8988T (cell line): ENCODE data around the gene PDZRN4.

Source experiments
- DNase-seq: peaks from one replicate; pipeline ENCODE4 v3.0.0; 2011

Gene PDZRN4

GRCh38 chr12:41365653-41366171 lies 177.6 kb downstream of the PDZRN4 start:
- no peak for DNase-seq

DNA sequence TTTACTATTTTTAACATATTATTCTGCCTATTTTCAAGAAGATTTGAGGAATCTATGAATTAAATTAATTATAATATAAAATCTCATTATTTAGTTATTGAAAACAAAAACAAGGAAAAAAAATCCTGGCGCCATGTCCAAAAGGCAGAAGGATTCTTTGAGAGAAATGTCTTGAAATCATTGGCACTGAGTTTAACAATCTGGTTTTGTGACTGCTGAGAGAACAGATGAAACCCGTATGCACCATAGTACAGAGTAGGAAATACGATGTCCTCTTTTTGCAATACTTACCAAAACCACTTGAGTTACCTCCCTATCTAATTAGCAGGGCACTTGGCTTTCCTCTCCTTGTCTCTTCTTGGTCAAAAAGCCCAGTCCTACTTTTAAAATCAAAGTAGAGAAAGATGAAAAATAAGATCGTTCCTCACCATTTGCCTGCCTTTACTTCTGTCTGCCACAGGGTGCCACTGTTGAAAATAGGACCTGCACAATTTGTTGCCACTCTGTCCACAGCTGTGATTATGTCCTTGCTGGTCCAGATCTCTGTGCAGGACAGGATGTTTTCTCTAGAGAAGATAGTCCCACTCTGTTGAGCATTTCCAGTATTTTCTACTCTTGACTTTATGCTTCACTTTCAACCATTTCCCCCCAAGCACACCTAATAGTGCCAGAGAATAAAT lies 179.7 kb downstream of the PDZRN4 start:
- no peak for DNase-seq

- no peak for DNase-seq
These were observed 192.8 kb downstream of the PDZRN4 start for GRCh38 chr12:41380878-41381277.

DNA sequence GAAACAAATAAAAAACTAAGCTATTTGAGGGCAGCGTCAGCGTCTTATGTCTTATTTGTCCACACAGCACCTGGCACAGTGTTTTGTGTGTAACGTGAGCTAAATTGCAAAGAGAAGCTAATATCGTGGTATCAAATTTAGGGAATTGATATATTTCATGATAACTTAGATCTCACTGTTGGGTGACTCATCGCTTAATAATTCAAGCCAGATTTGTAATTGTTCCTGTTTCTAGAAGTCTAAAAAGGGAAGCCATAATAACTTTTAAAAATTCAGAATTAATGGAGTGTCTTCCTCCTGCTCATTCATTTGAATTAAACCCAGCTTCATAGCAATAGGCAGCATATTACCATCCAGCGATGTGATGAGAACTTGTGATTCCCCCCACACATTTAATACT lies 214.7 kb downstream of the PDZRN4 start:
- DNase-seq: no peak

DNA sequence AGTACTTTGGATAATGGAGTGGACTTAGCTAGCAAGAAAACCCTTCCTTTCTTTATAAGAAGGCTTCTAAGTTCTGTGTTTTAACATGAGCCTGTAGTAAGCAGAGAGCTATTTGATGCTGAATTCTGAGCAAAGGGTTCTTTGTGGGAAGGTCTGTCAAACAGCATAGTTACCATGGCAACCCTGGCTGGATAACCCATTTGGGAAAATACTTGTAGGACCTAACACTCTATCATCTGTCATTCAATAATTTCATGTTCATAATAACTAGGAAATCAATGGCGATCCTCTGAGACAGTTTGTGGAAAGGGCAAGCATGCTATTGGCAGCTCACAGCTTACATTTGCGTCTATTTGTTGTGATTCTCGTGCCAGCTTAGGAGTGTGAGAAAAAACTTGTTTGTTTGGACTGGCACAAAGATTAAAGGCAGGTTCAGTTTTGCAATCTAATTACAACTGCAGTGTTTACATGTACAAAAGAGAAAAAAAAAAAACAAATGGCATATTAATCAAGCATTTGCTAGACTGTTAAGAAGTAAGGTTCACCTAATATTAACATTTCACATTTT lies 219.2 kb downstream of the PDZRN4 start:
- DNase-seq: no peak

- no peak for DNase-seq
These were observed 221.5 kb downstream of the PDZRN4 start for GRCh38 chr12:41409628-41410027.

- no peak for DNase-seq
These were observed 230.5 kb downstream of the PDZRN4 start for GRCh38 chr12:41418586-41418985.

DNA sequence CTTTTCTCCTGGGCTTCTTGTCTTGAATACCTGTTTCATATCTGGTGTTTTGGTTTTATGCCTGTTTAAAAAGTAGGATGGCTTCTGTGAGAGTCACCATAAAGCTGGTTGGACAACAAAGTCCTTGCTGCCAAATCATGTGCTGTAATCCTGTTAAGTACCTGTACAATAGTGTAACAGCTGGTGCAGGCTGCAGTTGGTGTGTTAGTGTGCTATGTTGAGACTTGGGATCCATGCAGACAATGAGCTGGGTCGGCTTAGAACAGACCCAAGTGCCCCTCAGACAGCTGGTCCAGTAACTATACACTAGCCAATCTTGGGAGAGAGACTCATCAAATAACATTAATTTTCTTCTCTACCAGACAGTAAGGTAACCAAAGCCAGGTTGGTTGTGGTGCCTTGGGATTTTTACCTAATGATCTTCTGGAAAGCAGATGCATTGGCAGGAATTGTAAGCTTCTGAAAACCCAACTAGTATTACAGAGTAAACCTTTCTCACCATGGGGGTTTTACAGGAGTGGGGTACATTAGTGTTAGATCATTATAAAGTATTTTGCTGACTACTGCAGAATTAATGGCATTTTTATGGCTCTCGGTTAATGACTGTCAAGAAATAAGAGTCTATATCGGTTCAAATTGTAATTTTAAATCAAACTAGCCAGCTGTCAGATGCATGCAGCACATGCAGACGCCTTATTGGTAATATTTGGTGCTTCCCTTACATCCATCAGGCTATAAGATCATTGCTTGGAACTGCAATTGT lies 231.2 kb downstream of the PDZRN4 start:
- DNase-seq: no peak

- no peak for DNase-seq
These were observed 236.5 kb downstream of the PDZRN4 start for GRCh38 chr12:41424651-41425050.

DNA sequence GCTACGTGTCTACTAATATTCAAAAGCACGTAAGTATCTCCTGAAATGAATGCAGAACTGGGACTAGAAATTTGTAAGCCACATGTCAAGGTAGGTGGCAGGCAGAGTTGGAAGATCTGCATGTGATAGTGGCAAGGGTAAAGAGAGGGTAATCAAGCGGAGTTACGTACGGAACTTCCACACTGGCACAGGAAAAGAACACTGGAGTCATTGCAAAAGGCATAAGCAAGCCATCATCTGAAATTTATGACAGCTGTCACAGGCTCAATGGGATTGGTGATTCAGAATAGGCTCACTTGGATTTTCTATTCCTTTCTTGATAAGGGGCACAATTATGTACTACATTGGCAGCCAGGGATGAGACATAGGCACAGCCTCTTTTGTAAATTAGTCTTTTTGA lies 245.3 kb downstream of the PDZRN4 start:
- DNase-seq: no peak

- DNase-seq: no peak
These were observed 248.0 kb downstream of the PDZRN4 start for GRCh38 chr12:41436076-41436475.

DNA sequence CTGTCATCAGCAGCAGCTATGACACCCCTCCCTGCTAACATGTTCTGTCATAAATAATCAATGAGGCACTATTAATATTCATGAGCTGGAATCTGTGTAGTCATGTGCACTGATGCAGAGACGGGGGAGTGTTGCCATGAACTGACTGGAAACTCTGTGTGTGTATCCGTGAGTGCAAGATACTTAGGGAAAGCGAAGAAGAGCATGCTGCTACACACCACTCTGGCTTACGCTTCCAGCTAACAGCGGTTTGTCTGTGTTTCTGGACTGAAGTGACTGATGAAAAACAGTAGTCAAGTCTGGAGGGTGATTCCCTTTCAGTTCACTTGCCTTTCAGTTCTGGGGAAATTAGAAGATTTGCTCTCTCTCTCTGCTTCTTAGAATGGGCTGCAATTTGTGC lies 249.4 kb downstream of the PDZRN4 start:
- DNase-seq: no peak

- no peak for DNase-seq
These were observed 250.9 kb downstream of the PDZRN4 start for GRCh38 chr12:41438854-41439541.

DNA sequence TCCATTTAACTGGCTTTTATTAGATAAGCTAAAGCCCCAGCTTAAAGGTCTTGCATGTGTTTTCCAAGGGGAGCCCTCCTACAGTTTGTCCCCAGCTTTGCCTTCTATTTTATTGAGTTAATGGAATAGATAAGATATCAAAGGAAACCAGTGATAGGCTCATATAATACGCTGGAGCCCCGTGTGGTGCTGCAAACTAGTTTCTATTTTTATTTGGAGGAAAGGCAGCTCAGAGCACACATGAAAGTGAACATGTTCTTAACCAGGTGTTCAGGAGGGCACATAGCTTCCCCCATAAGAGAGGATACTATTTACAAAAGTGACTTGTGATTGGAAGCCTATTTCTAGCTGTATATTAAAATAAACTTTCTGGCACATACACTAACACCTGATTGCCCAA lies 251.7 kb downstream of the PDZRN4 start:
- no peak for DNase-seq

GRCh38 chr12:41441180-41441579 lies 253.1 kb downstream of the PDZRN4 start:
- no peak for DNase-seq

- DNase-seq: no peak
These were observed 254.8 kb downstream of the PDZRN4 start for GRCh38 chr12:41442896-41443295.

GRCh38 chr12:41443690-41444089 lies 255.6 kb downstream of the PDZRN4 start:
- no peak for DNase-seq

DNA sequence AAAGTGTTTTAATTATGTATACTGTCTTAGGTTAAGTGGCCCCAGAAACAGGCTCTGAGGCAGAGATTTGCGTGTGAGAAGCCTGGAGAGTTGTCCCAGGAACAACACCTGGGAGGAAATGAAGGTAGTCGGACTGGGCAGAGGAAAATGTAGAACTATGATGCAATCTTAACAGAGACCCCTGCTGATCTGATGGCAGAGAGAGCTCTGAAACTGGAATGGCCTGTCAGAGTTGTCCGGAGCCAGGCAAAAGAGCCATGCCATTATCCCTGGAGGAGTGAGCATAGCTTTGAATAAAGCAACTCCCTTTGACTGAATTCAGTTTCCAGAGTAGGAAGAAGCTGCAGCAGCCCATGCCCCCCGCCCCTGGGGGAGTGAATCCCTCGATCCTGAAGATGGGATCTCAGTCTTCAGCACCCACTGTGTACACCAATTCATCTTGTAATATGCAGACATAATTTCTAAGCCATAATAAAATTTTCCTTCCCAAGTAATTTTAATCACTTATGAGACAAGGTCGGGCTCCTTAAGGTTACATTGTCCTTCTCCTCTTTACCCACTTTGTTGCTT lies 264.8 kb downstream of the PDZRN4 start:
- DNase-seq: no peak

GRCh38 chr12:41453409-41453808 lies 265.3 kb downstream of the PDZRN4 start:
- DNase-seq: no peak

DNA sequence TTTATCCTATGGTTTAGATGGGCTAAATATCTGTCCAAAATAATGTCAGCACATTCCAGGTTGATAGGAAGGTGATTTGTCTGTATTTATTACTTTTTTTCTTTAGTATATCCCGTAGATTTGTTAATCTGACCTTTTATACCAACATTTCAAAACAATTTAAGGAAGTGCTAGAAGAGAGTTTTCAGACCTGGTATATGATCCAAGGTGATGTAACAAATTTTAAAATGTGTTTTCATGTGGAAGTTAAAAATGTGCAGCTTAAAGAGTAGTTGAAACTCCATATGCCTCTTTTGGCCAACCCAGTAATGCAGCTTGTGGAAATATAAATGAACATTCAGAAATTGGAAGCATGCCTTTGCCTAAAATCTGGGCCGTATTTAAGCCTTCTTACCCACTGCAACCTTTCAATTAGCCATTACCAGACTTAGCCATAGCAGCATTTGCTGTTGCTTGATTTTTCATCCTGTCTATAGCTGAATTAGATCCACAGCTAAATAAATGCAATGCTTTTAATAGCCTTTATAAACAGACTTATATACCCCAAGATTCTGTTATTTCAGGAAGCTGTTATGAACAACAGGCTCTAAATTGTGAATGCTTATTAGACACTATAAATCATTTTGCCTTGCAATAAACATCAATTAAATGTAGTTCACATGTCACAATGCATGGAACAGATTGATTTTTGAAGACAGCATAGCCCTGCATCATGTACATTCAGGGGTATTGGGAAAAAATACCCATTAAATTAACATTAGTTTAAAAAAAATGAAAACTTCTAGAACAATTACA lies 271.2 kb downstream of the PDZRN4 start:
- DNase-seq: no peak

GRCh38 chr12:41459906-41460214 lies 271.7 kb downstream of the PDZRN4 start:
- no peak for DNase-seq

GRCh38 chr12:41460906-41461305 lies 272.8 kb downstream of the PDZRN4 start:
- no peak for DNase-seq
